Stimulated activated CD4-positive, alpha-beta T cell treated with anti-CD3 and anti-CD28 coated beads, Interleukin-15, amount 100 ng/mL, for 24 hours (primary cell): Measurements from ENCODE around the gene STAT3.

Experiments used
- DNase-seq: peaks from one replicate; pipeline ENCODE4 v3.0.0-alpha.2; 2020

The STAT3 gene

GRCh38 chr17:42290577-42290976, 97.7 kb downstream of the STAT3 start:
- DNase-seq, result no peak

DNA sequence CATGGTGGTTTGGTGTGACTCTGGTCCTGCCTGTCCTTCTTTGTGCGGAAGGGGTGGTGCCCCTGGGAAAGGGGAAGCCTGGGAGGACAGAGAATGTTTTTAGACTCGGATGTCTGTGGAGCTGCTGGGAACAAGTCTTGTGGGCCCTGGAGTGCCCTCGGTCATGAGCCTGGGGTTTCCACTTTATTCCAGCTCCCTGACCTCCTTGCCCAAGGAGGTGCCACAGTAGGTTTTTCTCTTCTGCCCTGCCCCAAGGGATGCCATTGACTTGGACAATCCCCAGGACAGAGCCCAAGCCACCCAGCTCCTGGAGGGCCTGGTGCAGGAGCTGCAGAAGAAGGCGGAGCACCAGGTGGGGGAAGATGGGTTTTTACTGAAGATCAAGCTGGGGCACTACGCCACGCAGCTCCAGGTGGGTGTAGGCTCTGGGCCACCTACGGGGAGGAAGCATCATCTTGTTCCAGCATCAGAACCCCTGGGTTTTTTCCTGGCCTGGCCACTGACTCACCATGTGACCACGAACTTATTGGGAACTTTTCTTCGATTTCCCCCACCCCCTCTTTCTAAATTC, 98.5 kb downstream of the STAT3 start:
- peak; percentile 84 for DNase-seq

GRCh38 chr17:42288803-42289610, 99.2 kb downstream of the STAT3 start:
- DNase-seq, result peak; percentile 74

- peak; percentile 82 for DNase-seq
Measured at GRCh38 chr17:42287977-42288802, 100.1 kb downstream of the STAT3 start, which contains the start of gene STAT5A. TSS of gene STAT5A (plus strand) at chr17:42288498. CDS start at chr17:42289412, 914 bp downstream.

GRCh38 chr17:42287305-42287976, 100.8 kb downstream of the STAT3 start:
- DNase-seq, result peak; percentile 53

DNA sequence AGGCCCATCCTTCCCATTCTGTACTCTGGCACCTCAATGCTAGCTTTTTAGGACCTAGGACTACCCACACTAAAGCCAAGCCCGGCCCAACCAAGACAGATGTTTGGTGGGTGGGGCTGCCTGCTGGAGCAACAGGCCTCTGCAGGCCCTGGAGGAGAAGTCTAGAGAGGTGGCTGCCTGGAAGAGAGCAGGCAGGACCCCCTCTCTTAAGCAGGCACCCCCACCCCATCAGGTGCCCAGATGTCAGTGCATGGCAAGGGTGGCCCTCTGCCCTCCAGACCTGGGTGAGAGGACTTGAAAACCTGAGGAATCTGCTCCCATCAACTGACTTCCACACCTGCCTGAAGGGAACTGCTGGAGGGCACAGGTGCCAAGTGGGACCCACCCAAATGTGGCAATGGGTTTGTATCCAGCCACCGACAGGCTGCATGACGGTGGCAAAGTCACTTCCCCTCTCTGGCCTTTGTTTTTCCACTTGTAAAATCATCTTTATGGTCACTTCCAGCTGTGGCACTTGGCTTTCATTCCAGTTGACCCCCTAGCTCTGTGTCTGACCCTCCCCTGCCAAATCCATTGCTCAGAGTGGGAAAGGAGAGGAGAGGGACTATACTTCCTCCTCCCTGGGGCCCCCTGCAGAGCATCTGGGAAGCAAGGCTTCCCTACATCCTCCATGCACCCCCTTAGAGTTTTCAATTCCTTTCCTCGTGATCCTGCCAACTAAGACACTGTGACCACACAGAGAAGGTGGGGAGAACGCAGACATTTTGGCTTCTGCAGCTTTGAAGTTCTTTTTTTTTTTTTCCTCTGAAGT, 101.6 kb downstream of the STAT3 start:
- DNase-seq, result peak; percentile 48

GRCh38 chr17:42285346-42286050, 102.7 kb downstream of the STAT3 start:
- DNase-seq, result no peak

DNA sequence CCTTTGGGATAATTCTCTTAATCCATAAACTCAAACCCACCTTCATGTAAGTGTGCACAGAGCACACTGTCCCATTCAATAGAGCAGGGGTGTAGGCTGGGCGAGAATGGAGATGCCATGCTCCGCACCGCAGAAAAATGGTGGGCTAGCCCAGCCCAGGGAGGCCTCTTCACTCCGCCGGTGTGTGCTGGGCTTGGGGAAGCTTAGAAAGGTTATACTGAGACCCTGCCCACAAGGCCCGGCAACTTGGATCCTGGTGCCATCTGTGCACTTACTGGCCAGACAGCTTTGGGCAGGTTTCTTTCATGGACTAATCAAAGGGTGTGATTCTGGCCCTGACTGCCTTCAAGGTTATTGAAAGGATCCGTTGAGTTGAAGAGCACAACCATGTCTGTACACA, 103.7 kb downstream of the STAT3 start:
- no peak for DNase-seq

DNA sequence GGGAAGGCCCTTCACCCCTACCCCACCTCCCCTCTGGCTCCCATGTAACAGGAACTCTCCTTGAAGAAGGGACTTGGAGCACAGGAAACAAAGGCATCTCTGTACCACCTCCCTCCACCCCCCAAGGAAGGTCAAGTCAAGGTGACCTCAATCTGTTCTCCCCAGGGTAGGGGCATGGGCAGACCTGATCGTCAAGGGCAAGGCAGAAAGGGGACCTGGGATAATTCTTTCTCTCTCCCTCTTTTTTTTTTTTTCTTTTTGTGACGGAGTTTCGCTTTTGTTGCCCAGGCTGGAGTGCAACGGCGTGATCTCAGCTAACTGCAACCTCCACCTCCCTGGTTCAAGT, 104.2 kb downstream of the STAT3 start:
- DNase-seq, result no peak

DNA sequence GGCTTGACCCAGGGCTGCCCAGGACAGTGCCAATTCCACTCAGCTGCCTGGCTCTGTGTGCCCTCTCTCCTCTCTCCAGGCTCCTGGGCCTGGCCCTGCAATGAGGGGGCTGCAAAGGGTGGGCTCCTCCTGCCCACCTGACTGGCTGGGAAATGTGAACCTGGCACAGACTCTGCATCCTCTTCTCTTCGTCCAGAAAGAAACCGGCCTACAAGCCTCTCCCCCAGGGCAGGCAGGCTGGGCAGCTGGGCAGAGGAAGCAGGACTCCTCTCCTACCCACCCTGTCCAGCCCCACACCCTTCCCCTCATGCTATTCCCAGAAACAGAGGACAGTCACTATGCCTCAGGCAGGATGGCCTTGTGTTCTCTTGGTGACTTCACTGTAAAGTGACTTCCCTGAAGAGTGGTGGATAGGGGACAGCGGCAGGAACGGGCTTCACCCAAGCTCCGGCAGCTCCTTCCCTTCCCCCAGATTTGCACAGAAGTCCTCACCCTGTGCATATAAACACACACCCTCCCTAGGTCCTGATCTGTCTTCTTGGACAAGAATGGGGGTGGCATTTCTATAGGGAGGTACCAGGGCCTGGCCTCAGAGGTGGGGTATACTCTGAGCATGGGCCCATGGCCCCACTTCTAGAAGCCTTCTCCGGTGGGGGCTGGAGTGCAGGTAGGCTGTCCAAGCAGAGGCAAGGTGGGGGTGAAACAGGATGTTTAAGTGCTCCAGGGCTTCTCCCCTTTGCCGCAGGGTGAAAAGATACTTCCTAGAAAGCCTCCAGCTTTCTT, 104.8 kb downstream of the STAT3 start:
- DNase-seq, result no peak

- no peak for DNase-seq
Measured at GRCh38 chr17:42282478-42283080, 105.7 kb downstream of the STAT3 start.

GRCh38 chr17:42281571-42282096, 106.6 kb downstream of the STAT3 start:
- peak; percentile 1 for DNase-seq

DNA sequence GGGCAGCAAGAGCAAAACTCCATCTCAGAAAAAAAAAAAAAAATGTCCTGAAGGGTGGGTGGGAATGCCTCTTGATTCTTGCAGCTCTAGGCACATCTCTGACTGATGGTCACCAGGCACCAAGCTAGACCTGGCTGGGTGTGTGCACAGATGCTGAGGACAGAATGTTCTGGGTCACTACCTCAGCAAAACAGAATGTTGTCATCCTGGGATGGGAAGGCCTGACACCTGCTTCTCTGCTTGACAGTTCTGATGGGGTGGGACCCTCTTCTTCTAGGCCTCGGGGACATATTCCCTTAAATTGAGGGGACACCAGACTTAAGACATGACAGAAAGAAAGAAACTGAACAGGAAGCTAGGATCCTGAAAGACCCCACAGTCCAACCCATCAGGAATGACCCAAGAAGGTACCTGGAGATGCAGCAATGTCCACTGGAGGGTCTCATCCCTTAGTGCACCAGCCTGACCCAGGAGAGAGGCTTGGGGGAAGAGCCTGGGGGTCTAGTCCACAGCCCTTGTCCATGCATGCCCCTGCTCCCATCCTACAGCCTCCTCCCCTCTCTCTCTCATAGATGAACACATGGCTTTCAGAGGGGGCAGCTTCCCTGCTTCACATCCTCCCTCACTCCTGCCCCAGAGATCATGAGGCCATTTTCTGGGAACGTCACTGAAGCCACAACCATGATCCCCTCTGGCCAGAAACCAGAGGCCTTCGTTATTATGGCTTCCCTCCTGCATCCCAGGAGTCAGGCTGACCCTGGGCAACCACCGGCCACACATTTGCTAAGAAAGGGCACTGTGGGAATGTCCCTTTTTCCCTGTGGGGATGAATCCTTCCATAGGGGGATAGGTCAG, 108.2 kb downstream of the STAT3 start:
- no peak for DNase-seq

- peak; percentile 5 for DNase-seq
Measured at GRCh38 chr17:42277342-42277712, 110.9 kb downstream of the STAT3 start.

GRCh38 chr17:42276609-42277341, 111.5 kb downstream of the STAT3 start:
- peak; percentile 55 for DNase-seq

DNA sequence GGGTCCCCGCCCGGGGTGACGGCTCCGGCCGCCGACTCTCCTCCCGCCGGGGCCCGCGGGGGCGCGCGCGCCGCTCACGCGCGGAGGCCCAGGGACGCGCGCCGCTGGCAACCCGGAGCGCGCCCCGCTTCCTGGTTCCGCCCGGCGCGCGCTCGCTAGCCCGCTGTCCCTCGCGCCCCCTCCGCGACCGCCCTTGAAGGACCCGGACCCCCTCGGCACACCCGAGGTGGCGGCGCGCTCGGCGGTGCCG, 112.0 kb downstream of the STAT3 start, which contains the start of gene STAT5B:
STAT5B (minus strand) TSS at position 33 of the 250 bp plus-strand sequence. CDS start 44,264 bp downstream, outside the sequence.
- peak; percentile 76 for DNase-seq

- DNase-seq, result peak; percentile 48
Measured at GRCh38 chr17:42275527-42276358, 112.5 kb downstream of the STAT3 start.
